ENCODE results near the gene PAXIP1. TPM values are rescaled to one million over a fixed set of nuclear protein-coding genes. Genes with fewer than 3 reads are reported as not detected.

Gene PAXIP1, protein sequence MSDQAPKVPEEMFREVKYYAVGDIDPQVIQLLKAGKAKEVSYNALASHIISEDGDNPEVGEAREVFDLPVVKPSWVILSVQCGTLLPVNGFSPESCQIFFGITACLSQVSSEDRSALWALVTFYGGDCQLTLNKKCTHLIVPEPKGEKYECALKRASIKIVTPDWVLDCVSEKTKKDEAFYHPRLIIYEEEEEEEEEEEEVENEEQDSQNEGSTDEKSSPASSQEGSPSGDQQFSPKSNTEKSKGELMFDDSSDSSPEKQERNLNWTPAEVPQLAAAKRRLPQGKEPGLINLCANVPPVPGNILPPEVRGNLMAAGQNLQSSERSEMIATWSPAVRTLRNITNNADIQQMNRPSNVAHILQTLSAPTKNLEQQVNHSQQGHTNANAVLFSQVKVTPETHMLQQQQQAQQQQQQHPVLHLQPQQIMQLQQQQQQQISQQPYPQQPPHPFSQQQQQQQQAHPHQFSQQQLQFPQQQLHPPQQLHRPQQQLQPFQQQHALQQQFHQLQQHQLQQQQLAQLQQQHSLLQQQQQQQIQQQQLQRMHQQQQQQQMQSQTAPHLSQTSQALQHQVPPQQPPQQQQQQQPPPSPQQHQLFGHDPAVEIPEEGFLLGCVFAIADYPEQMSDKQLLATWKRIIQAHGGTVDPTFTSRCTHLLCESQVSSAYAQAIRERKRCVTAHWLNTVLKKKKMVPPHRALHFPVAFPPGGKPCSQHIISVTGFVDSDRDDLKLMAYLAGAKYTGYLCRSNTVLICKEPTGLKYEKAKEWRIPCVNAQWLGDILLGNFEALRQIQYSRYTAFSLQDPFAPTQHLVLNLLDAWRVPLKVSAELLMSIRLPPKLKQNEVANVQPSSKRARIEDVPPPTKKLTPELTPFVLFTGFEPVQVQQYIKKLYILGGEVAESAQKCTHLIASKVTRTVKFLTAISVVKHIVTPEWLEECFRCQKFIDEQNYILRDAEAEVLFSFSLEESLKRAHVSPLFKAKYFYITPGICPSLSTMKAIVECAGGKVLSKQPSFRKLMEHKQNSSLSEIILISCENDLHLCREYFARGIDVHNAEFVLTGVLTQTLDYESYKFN
- total RNA-seq, result 10 to 100 TPM in 2 of 4 donors, 1 to 10 TPM in 2; 8.2 to 13.6 (median 10.4) TPM
- polyA plus RNA-seq, result 1 to 10 TPM; 4.2 to 9.2 (median 4.8) TPM

DNA sequence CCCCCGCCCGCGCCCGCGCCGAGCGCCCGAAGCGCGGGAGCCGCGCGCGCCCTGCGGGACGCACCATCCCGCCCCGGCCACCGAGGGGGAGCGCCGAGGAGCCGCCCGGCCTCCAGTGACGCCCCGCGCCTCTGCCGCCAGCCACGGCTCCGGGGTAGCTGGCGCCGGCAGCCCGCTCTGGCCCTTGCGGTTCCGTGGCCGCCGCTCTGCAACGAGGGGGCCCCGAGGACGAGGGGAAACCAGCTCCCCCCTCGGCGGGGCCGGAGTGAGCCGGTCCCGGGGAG lies at the start of gene PAXIP1:
PAXIP1 (minus strand) TSS at position 33 of the 284 bp plus-strand sequence. CDS start 195 bp downstream, outside the sequence.
- H3K27ac ChIP-seq, result peak within 1 kb of the TSS; percentile 91 to 95 (median 92)

DNA sequence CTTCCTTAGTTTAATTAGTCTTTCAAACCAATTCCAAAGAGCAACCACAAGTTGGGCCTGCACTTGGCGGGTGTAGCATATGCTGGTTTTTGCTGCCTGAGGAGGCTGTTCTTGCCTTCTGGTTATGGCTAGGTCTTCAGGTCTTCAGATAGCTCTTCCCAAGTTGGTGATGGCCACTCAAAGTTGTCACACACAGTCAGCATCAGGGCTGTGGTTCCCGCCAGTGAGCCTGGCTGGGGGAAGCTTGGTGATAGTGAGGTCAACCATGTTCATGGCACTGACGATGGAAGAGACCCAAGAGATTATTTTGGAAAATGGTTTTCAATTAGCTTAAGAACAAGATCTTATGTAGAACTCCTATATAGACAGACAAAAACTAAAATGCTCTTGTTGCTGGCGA lies 48.4 kb upstream of the PAXIP1 start:
- Histone ChIP-seq H3K4me1 (no peaks in the 10 kb centered on the region), H3K4me3 (no peak overlapping the region), H3K27ac (no peak overlapping the region), H3K27me3 (no peaks in the 10 kb centered on the region), H3K9me3 (no peaks in the 10 kb centered on the region), H3K36me3 (no peaks in the 10 kb centered on the region)
- intact Hi-C loops (cut with DNase I), result no loop called here
- 91 to 94% methylated on average over 4 of the region's 4 CpGs for WGBS, 2 donors
- TF ChIP-seq, protein P1, sequence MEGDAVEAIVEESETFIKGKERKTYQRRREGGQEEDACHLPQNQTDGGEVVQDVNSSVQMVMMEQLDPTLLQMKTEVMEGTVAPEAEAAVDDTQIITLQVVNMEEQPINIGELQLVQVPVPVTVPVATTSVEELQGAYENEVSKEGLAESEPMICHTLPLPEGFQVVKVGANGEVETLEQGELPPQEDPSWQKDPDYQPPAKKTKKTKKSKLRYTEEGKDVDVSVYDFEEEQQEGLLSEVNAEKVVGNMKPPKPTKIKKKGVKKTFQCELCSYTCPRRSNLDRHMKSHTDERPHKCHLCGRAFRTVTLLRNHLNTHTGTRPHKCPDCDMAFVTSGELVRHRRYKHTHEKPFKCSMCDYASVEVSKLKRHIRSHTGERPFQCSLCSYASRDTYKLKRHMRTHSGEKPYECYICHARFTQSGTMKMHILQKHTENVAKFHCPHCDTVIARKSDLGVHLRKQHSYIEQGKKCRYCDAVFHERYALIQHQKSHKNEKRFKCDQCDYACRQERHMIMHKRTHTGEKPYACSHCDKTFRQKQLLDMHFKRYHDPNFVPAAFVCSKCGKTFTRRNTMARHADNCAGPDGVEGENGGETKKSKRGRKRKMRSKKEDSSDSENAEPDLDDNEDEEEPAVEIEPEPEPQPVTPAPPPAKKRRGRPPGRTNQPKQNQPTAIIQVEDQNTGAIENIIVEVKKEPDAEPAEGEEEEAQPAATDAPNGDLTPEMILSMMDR (IDR thresholded peaks at IDR 0.05), result no peak
- TF ChIP-seq EP300 (IDR thresholded peaks at IDR 0.05), result no peak
- TF ChIP-seq POLR2AphosphoS5 (IDR thresholded peaks at IDR 0.05), result no peak
- TF ChIP-seq POLR2A (IDR thresholded peaks at IDR 0.05), result no peak
- DNase-seq, result no peak

More for the DNA sequence above, at the start of gene PAXIP1:
- H3K4me3 ChIP-seq, result peak within 1 kb of the TSS; percentile 83 to 100 (median 98)
- TF ChIP-seq, protein P1 (IDR thresholded peaks at IDR 0.05), result no peak
- TF ChIP-seq POLR2AphosphoS5 (IDR thresholded peaks at IDR 0.05), result no peak
- TF ChIP-seq EP300 (IDR thresholded peaks at IDR 0.05), result no peak
- no peak for TF ChIP-seq POLR2A (IDR thresholded peaks at IDR 0.05)
- WGBS, 2 donors, result 1% methylated on average over 44 of the region's 44 CpGs
- peaks cover 0 to 5% (median 1%) of the 10 kb centered on the region in 4 donors for H3K36me3 ChIP-seq
- peak; percentile 66 for DNase-seq
- H3K4me1 ChIP-seq, result peaks cover 0 to 22% (median 19%) of the 10 kb centered on the region in 4 donors
- no peaks in the 10 kb centered on the region for H3K27me3 ChIP-seq
- no peaks in the 10 kb centered on the region for H3K9me3 ChIP-seq
- intact Hi-C loops (cut with DNase I), result loop anchor here (2.0 to 10.0 kb wide), 3 partner anchors 76 to 342 kb away; no protein-coding TSS in a partner anchor

DNA sequence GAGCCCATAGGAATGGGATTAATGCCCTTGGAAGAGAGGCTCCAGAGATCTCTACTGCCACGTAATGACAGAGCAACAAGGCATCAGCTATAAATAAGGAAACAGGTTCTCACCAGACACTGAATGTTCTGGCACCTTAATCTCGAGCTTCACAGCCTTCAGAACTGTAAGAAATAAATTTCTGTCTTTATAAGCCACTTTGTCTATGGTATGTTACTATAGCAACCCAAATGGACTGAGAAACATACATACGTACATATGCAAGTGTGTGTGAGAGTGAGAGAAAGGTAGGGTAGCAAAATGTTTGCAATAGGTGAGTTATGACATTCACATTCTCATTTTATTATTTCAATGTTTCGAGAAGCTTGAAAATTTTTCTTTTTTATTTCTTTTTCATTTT lies 45.1 kb upstream of the PAXIP1 start:
- no peaks in the 10 kb centered on the region for H3K27me3 ChIP-seq
- no peaks in the 10 kb centered on the region for H3K9me3 ChIP-seq
- H3K36me3 ChIP-seq, result no peaks in the 10 kb centered on the region
- WGBS, 2 donors, result 43 to 64% methylated on average over 4 of the region's 4 CpGs
- H3K4me3 ChIP-seq, result no peak overlapping the region
- no peak overlapping the region for H3K27ac ChIP-seq
- TF ChIP-seq EP300 (IDR thresholded peaks at IDR 0.05) (no peak), POLR2AphosphoS5 (IDR thresholded peaks at IDR 0.05) (no peak)
- TF ChIP-seq, protein P1 (IDR thresholded peaks at IDR 0.05), result no peak
- H3K4me1 ChIP-seq, result no peaks in the 10 kb centered on the region
- intact Hi-C loops (cut with DNase I), result no loop called here
- DNase-seq, result no peak

DNA sequence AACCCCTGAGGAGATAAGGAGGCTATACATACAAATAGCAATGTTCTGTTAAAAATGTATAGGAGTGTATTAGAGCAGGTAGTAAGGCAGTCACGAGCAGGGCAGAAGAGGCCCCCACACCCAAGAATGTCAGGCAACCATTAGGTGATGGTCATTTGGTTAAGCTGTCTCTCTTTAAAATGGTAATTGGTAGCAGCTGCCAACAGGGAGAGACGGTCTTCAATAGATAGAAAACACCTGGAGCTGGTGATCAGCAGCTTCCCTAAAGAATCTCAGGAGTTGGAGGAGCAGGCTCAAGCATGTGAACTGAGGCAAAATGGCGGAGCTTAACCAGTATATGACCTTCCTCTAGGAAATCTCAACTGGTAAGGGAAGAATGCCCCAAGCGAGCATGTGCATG lies 40.8 kb upstream of the PAXIP1 start:
- H3K4me3 ChIP-seq, result no peak overlapping the region
- H3K4me1 ChIP-seq, result no peaks in the 10 kb centered on the region
- DNase-seq, result no peak
- no peak overlapping the region for H3K27ac ChIP-seq
- no peaks in the 10 kb centered on the region for H3K36me3 ChIP-seq
- no peak for TF ChIP-seq EP300 (IDR thresholded peaks at IDR 0.05)
- no peak for TF ChIP-seq POLR2A (IDR thresholded peaks at IDR 0.05)
- TF ChIP-seq POLR2AphosphoS5 (IDR thresholded peaks at IDR 0.05), result no peak
- TF ChIP-seq, protein P1 (IDR thresholded peaks at IDR 0.05), result no peak
- intact Hi-C loops (cut with DNase I), result no loop called here
- H3K27me3 ChIP-seq, result peaks cover 0 to 6% (median 0%) of the 10 kb centered on the region in 3 donors
- WGBS, 2 donors, result 60 to 69% methylated on average over 4 of the region's 4 CpGs
- no peaks in the 10 kb centered on the region for H3K9me3 ChIP-seq

Measured in sigmoid colon (tissue), 7 donors.